ENCODE results near the gene XRCC6. TPM values are rescaled to one million over a fixed set of nuclear protein-coding genes. Genes with fewer than 3 reads are reported as not detected.

XRCC6 gene
- total RNA-seq, 1 donor: 210 TPM

GRCh38 chr22:41700108-41700364 is 78.9 kb downstream of the XRCC6 start:
- Histone ChIP-seq H3K27me3 (ENCODE audit: insufficient read depth, low read length) (no peaks in the 10 kb centered on the region), H3K4me3 (ENCODE audit: low read length) (no peak overlapping the region), H3K4me1 (ENCODE audit: insufficient read depth, low read length) (peaks cover 19% of the 10 kb centered on the region), H3K9me3 (ENCODE audit: low read depth, low read length) (no peaks in the 10 kb centered on the region)

- Histone ChIP-seq H3K27me3 (ENCODE audit: insufficient read depth, low read length) (no peaks in the 10 kb centered on the region), H3K9me3 (ENCODE audit: low read depth, low read length) (no peaks in the 10 kb centered on the region), H3K4me1 (ENCODE audit: insufficient read depth, low read length) (peaks cover 7% of the 10 kb centered on the region), H3K4me3 (ENCODE audit: low read length) (no peak overlapping the region)
These were observed 81.7 kb downstream of the XRCC6 start for GRCh38 chr22:41702763-41703162.

DNA sequence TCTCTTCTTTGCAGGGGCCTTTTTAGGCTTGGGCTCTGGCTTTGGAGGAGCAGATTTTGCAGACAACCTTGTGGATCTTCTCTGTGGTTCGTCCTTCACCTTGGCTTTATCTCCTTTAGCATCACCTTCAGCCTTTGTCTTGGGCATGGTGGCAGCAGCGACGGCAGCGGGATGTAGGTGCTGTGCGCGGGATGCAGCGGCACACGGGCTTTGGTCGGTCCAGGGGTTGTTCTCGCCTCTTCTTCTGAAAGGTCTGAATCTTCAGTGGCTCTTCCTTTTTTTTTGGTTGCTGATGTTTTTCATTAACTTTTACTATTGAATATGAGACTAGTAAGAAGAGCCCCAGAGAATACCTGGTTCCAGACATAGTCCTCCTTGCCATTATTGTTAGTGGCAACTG is 88.2 kb downstream of the XRCC6 start:
- no peak overlapping the region for H3K4me3 ChIP-seq (ENCODE audit: low read length)
- no peaks in the 10 kb centered on the region for H3K27me3 ChIP-seq (ENCODE audit: insufficient read depth, low read length)
- no peaks in the 10 kb centered on the region for H3K9me3 ChIP-seq (ENCODE audit: low read depth, low read length)
- no peaks in the 10 kb centered on the region for H3K4me1 ChIP-seq (ENCODE audit: insufficient read depth, low read length)

DNA sequence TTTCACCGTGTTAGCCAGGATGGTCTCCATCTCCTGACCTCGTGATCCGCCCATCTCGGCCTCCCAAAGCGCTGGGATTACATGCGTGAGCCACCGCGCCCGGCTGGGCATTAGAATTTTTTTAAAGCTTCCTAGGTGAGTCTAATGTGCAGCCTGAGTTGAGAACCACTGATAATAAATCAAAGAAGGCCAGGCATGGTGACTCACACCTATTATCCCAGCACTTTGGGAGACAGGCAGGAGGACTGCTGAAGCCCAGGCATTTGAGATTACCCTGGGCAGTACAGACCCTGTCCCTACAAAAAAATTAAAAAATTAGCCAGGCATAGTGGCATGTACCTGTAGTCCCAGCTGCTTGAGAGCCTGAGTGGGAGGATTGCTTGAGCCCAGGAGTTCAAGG is 91.9 kb downstream of the XRCC6 start:
- Histone ChIP-seq H3K9me3 (ENCODE audit: low read depth, low read length) (no peaks in the 10 kb centered on the region), H3K4me1 (ENCODE audit: insufficient read depth, low read length) (no peaks in the 10 kb centered on the region), H3K27me3 (ENCODE audit: insufficient read depth, low read length) (no peaks in the 10 kb centered on the region), H3K4me3 (ENCODE audit: low read length) (no peak overlapping the region)

Other genes with a start within 250 kb of the XRCC6 start
- 3.5 TPM for gene TEF, start 239.4 kb upstream of the XRCC6 start, total RNA-seq
- 7.2 TPM for gene TOB2, start 174.5 kb upstream of the XRCC6 start, total RNA-seq
- 55.4 TPM for gene PHF5A, start 152.6 kb upstream of the XRCC6 start, total RNA-seq
- 41.6 TPM for gene ACO2, start 152.2 kb upstream of the XRCC6 start, total RNA-seq
- 5.9 TPM for gene POLR3H, start 76.8 kb upstream of the XRCC6 start, total RNA-seq
- not detected for gene CSDC2, start 60.3 kb upstream of the XRCC6 start, total RNA-seq
- gene PMM1, start 31.5 kb upstream of the XRCC6 start, total RNA-seq: 7.1 TPM
- 12.8 TPM for gene DESI1, start 252 bp upstream of the XRCC6 start, total RNA-seq
- gene SNU13, start 67.6 kb downstream of the XRCC6 start, total RNA-seq: 66.3 TPM
- gene MEI1, start 78.2 kb downstream of the XRCC6 start, total RNA-seq: 63.5 TPM
- gene CCDC134, start 179.4 kb downstream of the XRCC6 start, total RNA-seq: 13.6 TPM
- 47.9 TPM for gene SREBF2, start 211.8 kb downstream of the XRCC6 start, total RNA-seq

All from mononuclear cell (primary cell).